Cortex of kidney (tissue), 1 donor: ENCODE measurements around the gene MTHFD1L.
"Not testable (repeated sequence)": the region's sequence is repeated elsewhere in the genome, so short reads cannot be mapped to it uniquely, and the experiment has no call there.

Source experiments
- DNase-seq: peaks from one replicate; lab custom pipeline; 2025; lab: John Stamatoyannopoulos, UW

The MTHFD1L gene

GRCh38 chr6:151095538-151096254 is 230.2 kb downstream of the MTHFD1L start:
- DNase-seq, result no peak

- no peak for DNase-seq
Measured at GRCh38 chr6:151096255-151096612, 230.7 kb downstream of the MTHFD1L start.

DNA sequence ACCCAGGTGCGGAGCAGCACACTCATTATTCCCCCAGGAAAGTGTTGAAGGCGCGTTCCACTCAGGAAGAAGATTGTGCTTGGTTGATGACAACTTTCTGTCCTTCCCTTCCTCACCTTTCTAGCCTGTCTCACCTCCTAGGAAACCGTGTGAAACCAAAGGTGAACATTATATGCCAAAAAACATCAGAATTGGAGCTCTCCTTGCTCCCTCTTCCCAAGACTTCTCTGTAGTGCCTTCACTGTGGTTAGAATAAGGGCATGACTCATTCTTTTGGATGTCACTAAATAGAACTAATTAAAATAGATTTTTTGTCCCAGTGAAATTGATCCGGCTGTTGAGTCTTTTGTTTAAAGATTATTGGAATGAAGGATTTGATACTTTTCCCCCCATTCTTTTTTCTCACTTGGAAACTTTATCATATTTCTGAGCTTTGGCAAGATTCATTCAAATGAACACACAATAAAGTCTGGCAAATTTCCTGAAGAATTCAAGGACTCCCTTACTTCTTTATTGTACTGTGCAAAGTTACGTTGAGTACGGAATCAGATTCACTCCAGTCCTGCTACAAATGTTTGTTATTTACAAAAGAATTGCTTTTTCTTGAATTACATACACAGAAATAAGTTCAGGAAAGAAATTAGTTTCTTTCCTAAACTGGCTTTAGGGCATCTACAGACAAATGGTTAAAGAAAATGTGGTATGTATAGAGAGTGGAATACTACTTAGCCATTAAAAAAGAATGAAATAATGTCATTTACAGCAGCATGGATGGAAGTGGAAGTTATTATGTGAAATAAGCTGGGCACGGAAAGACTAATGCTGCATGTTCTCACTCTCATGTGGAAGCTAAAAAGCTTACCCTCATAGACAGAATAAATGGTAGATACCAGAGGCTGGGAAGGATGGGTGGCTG is 231.4 kb downstream of the MTHFD1L start:
- DNase-seq, result no peak

DNA sequence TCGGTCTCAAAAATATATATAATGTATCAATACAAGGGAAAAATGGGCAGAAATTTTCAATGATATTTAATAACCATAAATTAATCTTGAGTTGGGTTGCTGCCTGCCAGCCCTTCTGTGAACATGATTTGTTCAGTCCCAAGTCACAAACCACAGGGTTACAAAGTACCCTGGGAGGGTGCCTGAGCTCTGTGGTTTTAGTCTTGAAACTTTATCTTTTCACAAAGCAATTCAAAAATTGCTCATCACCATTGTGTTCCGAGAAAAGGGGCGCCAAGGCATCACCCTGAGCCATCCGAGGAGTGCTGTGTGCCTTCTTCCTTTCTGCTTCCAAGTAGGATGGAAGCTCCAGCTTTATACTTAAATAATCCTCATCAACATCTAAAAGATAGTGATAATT is 232.7 kb downstream of the MTHFD1L start:
- DNase-seq, result no peak

- DNase-seq, result no peak
Measured at GRCh38 chr6:151100326-151100725, 234.8 kb downstream of the MTHFD1L start.

- no peak for DNase-seq
Measured at GRCh38 chr6:151101161-151101815, 235.8 kb downstream of the MTHFD1L start.

DNA sequence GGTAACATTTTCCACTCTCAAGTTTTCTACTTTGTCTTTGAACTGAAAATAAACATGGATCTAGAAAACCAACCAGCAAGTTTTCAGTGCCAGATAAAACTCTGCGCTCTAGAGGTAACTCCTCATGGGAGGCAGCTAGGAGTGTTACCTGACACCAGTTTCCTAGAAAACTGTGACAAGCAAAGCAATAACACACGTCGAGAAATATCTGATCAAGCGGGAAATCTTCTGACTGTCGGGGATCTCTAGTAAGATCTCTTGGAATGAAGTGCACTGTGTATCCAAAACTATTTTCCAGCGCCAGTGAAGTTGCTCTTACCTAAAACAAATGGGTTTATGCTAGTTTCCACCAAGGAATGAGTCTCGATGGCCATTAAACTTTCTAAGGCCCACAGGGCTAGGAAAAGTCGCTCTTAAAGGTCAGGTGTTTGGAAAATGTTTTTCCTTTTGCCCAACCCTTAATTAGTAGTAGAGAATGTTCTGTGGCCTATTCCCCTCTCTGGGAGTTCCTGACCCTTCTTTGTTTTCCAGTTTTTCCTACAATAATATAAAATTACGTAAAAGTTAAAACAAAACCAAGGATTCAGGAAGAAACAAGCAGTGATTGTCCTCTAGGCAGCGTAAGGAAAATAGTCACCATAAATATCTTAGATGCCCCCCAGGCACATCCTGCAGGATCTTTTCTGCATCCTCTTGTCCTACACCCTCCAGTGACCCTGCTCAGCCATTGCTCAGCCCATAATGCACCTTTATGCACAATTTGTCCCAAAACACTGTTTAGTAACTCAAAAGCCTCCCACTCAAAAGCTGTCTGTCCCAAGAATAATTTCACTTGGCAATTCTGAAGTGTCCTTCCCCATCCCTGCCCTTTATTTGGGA is 236.6 kb downstream of the MTHFD1L start:
- no peak for DNase-seq

DNA sequence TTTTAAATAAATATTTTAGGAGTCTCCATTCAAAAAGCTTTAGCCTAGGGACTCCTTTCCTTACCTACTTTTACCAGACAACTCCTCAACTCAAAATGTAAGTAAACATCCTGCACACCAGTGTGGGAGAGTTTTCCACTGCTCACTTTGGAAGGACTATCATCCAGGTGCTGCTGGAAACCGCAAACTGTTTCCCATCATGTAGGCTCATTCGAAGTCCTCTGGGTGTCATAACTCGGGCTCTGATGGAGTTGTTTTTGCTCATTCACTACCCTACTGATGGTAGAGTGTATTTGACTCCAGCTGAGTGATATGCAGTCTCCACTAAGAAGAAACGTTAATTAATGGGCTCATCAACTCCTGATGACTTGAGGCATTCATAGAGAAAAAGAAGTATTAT is 237.8 kb downstream of the MTHFD1L start:
- no peak for DNase-seq

- DNase-seq, result no peak
Measured at GRCh38 chr6:151107897-151108427, 242.5 kb downstream of the MTHFD1L start.

GRCh38 chr6:151108548-151108947 is 243.0 kb downstream of the MTHFD1L start:
- DNase-seq, result no peak

- DNase-seq, result no peak
Measured at GRCh38 chr6:151109361-151109760, 243.9 kb downstream of the MTHFD1L start.

GRCh38 chr6:151109869-151110575 is 244.5 kb downstream of the MTHFD1L start:
- DNase-seq, result no peak

DNA sequence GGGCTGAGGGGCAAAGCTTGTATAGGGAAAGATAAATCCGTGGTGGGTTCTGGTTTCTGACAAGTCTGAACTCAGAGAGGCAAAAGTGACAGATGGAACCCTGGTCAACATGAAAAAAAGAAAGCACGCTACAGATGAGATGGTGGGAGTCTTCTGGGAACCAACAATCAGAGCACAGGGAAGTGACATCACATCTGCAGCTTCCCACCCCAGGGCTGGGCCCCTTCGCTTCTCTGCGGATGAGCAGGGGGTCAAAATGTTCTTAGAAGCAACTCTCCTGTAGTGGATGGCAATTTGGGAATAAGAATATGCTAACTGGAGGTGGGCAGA is 245.0 kb downstream of the MTHFD1L start:
- no peak for DNase-seq

DNA sequence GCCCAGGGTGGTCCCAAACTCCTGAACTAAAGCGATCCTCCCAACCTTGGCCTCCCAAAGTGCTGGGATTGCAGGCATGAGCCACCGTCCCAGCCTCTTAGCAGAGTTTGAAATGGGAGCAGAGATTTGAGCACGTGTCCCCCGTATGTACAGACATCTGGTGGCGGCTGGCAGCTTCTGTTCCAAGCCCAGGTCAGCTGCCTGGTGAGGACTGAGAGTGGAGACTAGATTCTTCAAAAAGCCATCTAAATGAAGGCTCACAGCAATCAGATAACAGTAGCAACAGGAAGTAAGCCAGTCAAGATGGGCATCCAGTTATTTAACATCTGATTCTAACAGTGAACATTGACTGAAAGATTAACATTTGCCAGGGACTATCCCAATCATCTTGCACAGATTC is 246.2 kb downstream of the MTHFD1L start:
- no peak for DNase-seq

GRCh38 chr6:151112130-151112529 is 246.6 kb downstream of the MTHFD1L start:
- no peak for DNase-seq

DNA sequence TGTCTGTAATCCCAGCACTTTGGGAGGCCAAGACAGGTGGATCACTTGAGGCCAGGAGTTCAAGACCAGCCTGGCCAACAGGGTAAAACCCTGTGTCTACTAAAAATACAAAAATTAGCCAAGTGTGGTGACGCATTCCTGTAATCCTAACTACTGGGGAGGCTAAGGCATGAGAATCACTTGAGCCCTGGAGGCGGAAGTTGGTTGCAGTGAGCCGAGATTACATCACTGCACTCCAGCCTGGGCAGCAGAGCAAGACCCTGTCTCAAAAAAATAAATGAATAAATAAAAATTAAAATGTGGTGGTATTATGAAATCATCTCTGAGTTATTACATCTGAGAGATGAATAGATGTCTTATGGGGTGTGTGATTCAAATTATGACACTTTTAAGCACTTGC is 247.4 kb downstream of the MTHFD1L start:
- DNase-seq, result not testable (repeated sequence)

DNA sequence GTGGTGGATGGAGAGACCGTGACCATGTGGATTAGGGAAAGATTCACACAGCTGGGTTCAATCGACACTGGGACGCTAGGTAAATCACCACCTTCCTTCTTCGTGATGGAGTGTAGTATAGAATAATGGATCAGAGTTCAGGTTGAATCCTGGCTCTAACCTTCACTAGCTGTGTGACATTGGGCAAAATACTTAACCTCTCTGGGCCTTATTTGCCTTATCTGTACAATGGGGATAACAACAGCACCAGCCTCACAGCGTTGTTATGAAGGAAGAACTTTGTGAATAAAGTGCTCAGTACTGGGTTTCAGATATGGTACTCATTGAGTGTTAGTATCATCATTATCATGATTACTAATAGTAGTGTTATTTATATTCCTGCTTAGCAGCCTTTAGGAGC is 248.1 kb downstream of the MTHFD1L start:
- no peak for DNase-seq

DNA sequence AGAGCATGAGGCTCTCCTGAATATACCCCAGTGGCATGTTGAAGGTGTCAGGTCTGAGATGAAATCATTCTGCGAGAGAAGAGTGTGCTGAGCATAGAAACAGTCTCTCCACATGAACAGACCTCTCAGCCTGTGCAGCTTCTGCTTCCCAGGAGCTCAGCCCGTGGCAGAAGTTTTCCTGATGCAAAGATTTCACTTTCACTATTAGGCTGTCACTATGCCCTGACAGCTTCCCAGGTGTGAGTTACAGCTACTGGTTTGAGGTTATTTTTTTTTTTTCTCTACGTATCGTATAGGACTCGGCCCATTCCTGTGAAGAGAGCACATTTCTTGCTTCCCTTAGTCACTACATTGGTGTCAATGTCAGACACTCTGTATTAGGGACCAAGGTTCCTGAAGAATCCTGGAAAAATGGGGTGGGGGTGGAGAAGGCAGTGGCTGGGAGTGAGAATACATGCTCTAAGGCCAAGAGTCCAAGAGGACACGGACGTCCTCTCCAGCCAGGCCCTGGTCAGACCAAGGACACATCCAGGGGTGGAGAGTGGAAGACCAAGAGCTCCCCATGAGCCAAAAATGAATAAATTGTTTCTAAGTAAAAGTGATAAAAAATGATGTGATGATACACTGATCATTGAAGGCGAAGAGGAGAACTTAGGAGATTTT is 253.1 kb downstream of the MTHFD1L start:
- DNase-seq, result no peak

DNA sequence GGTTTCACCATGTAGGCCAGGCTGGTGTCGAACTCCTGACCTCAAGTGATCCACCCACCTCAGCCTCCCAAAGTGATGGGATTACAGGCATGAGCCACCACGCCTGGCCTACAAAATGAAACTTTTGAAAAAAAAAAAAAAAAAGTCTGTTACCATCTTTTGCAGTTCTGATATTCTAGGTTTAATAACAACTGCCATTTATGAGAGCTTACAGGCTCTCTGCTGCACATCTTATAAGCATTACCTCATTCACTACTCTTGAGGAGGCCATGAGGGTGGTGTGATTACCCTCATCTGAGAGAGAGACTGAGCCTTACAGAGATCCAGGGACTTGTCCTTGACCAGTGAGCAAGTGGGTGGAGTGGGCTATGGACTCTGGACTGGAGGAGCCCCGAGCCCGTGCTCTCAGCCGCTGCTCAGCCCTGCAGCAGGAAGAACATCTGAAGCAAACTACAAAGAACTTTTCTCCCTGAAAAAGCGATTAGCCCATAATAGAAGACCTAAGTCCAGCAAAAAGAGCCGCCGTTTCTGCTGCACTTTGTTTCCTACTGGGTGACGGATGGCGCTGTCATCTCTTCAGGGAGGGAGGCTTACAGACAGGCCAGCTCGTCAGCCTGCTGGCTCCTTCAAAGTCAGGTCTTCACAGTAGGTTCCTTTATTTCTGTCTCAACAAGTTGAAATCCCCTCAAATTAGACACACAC is 254.5 kb downstream of the MTHFD1L start:
- DNase-seq, result no peak

DNA sequence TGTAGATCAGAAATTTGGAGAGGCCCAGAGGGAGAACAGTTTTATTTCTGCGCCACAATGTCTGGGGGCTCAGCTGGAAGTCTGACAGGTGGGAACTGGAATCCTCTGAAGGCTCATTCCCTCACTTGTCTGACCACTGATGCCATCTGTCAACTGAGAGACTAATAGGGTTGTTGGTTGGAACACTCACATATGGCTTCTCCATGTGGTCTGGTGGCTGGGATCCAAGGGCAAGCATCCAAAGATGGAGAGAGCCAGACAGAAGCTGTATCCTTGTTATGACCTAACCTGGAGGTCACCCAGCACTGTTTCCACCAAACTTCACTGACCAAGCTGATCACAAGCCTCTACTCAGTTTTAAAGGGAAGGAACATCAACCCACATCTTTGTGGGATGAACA is 256.4 kb downstream of the MTHFD1L start:
- DNase-seq, result no peak
